OCI-LY7 (cell line): Measurements from ENCODE around the gene MRRF. TPM values are rescaled to one million over a fixed set of nuclear protein-coding genes. Genes with fewer than 3 reads are reported as not detected.
"Not testable (repeated sequence)": the region's sequence is repeated elsewhere in the genome, so short reads cannot be mapped to it uniquely, and the experiment has no call there.

Experiments used
- BruUV-seq: library from RNA; stranded (reverse); fragments of 400-500 nt; replicated peaks from 2 replicates; lab custom pipeline; 2021; lab: Mats Ljungman, UMichigan
- CTCF ChIA-PET: fragments of 300-600 bp; sonication (Branson Sonifier 250); formaldehyde crosslinking; loops from one replicate; lab custom pipeline; 2022; ENCODE audit warnings: antibody characterized with exemption; ENCODE audit not compliant: unreplicated experiment; lab: Charles Lee
- POLR2A ChIA-PET: fragments of 300-600 bp; sonication (Branson Sonifier 250); formaldehyde crosslinking; loops from one replicate; lab custom pipeline; 2022; ENCODE audit warnings: antibody characterized with exemption; lab: Charles Lee
- DNase-seq: peaks from one replicate; pipeline ENCODE4 v3.0.0-alpha.2; 2015; ENCODE audit warnings: low spot score
- H2AFZ ChIP-seq: fragments of 200-600 bp; sonication (generic), shearing (Covaris generic); 2 replicates; pipeline ENCODE4 v1.6.1; 2014; ENCODE audit warnings: mild to moderate bottlenecking, antibody characterized with exemption, low read length, moderate library complexity
- H3K27ac ChIP-seq: fragments of 200-600 bp; sonication (generic); 2 replicates; pipeline ENCODE4 v1.5.1; 2014; ENCODE audit warnings: mixed run types, low read depth, mild to moderate bottlenecking, moderate library complexity, low read length, inconsistent platforms; ENCODE audit not compliant: poor library complexity, severe bottlenecking
- H3K36me3 ChIP-seq: fragments of 200-600 bp; sonication (generic); 2 replicates; pipeline ENCODE4 v1.6.1; 2014; ENCODE audit warnings: mild to moderate bottlenecking, antibody characterized with exemption, low read length, moderate library complexity, mixed read lengths; ENCODE audit not compliant: insufficient read depth
- H3K4me1 ChIP-seq: fragments of 200-600 bp; sonication (generic); 2 replicates; pipeline ENCODE4 v1.5.1; 2014; ENCODE audit warnings: mild to moderate bottlenecking, low read length; ENCODE audit not compliant: insufficient read depth, poor library complexity, severe bottlenecking
- H3K4me2 ChIP-seq: fragments of 200-600 bp; sonication (generic); 2 replicates; pipeline ENCODE4 v1.6.1; 2014; ENCODE audit warnings: mild to moderate bottlenecking, low read length
- H3K4me3 ChIP-seq: fragments of 200-600 bp; sonication (generic); 2 replicates; pipeline ENCODE4 v1.5.1; 2014; ENCODE audit warnings: mild to moderate bottlenecking, low read depth, low read length; ENCODE audit not compliant: poor library complexity, severe bottlenecking
- H3K79me2 ChIP-seq: fragments of 200-600 bp; sonication (generic); 2 replicates; pipeline ENCODE4 v1.6.1; 2016; ENCODE audit warnings: low read depth, mild to moderate bottlenecking, low read length, moderate library complexity, mixed read lengths; ENCODE audit not compliant: insufficient read depth
- H3K9me2 ChIP-seq: fragments of 200-600 bp; sonication (generic); 2 replicates; pipeline ENCODE4 v1.6.1; 2016; ENCODE audit warnings: mild to moderate bottlenecking, low read length, mixed read lengths; ENCODE audit not compliant: insufficient read depth
- H3K9me3 ChIP-seq: fragments of 200-600 bp; sonication (generic); 2 replicates; pipeline ENCODE4 v1.6.1; 2014; ENCODE audit warnings: mild to moderate bottlenecking, mixed run types, low read length, mixed read lengths
- H4K20me1 ChIP-seq: fragments of 200-600 bp; sonication (generic); 2 replicates; pipeline ENCODE4 v1.6.1; 2014; ENCODE audit warnings: mild to moderate bottlenecking, antibody characterized with exemption, low read length, moderate library complexity, mixed read lengths; ENCODE audit not compliant: insufficient read depth
- EZH2phosphoT487 ChIP-seq: fragments of 200-600 bp; sonication (generic); IDR thresholded peaks from 2 replicates; pipeline ENCODE4 v1.6.1; 2018; ENCODE audit warnings: low read depth, borderline replicate concordance, mild to moderate bottlenecking, mixed run types, antibody characterized with exemption, low read length, moderate library complexity, mixed read lengths
- intact Hi-C: fragments of 100-400 bp; cut with micrococcal nuclease; formaldehyde crosslinking; loops from one replicate; pipeline ENCODE4 v1.10.0; 2022; ENCODE audit not compliant: unreplicated experiment
- total RNA-seq, 2 experiments: library from RNA; depleted of rRNA in 1 of 2; stranded (reverse); fragments of >200 nt in 1 of 2; shearing (Covaris generic) in 1 of 2; gene quantifications; 2 replicates each; pipeline ENCODE4 v1.2.3, GENCODE V29; 2014 to 2022
- TF ChIP-seq, protein P1 (sequence below): fragments of 200-600 bp; sonication (generic); conservative IDR thresholded peaks from 2 replicates; pipeline ENCODE4 v1.5.1; 2014; ENCODE audit warnings: mild to moderate bottlenecking, antibody characterized with exemption, low read length, moderate library complexity, mixed read lengths

The MRRF gene
- total RNA-seq, 2 experiments from 2014 or later: 46.1 to 53.2 TPM

DNA sequence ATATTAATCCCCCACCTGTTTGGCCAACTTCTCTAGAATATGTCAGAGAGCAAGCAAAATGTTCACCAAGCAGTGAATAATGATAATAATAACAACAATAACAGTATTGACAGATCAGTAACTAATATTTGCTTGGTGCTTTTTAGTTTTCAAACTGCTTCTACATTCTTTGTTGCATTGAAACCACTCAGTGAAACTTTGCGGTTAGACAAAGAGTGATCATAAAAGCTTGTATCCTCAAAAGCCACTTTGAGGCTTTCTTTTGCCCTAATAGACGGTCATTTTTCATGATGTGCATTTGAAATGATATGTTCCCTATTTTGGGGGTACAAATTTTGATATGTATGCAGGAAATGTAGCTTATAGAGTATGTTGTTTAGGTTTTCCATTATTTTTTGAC, 62.5 kb downstream of the MRRF start:
- intact Hi-C loops: no loop called here
- Histone ChIP-seq H3K79me2 (no peaks in the 10 kb centered on the region), H2AFZ (no peak overlapping the region), H4K20me1 (no peaks in the 10 kb centered on the region), H3K9me2 (no peaks in the 10 kb centered on the region), H3K27ac (no peak overlapping the region), H3K4me2 (no peak overlapping the region), H3K4me1 (no peaks in the 10 kb centered on the region), H3K36me3 (peaks cover 39% of the 10 kb centered on the region), H3K9me3 (no peaks in the 10 kb centered on the region), H3K4me3 (no peak overlapping the region)
- BruUV-seq: no TSS peak
- DNase-seq: no peak
- CTCF ChIA-PET: no interaction called here
- POLR2A ChIA-PET: no interaction called here
- no peak for TF ChIP-seq EZH2phosphoT487
- TF ChIP-seq, protein P1, sequence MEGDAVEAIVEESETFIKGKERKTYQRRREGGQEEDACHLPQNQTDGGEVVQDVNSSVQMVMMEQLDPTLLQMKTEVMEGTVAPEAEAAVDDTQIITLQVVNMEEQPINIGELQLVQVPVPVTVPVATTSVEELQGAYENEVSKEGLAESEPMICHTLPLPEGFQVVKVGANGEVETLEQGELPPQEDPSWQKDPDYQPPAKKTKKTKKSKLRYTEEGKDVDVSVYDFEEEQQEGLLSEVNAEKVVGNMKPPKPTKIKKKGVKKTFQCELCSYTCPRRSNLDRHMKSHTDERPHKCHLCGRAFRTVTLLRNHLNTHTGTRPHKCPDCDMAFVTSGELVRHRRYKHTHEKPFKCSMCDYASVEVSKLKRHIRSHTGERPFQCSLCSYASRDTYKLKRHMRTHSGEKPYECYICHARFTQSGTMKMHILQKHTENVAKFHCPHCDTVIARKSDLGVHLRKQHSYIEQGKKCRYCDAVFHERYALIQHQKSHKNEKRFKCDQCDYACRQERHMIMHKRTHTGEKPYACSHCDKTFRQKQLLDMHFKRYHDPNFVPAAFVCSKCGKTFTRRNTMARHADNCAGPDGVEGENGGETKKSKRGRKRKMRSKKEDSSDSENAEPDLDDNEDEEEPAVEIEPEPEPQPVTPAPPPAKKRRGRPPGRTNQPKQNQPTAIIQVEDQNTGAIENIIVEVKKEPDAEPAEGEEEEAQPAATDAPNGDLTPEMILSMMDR: no peak

DNA sequence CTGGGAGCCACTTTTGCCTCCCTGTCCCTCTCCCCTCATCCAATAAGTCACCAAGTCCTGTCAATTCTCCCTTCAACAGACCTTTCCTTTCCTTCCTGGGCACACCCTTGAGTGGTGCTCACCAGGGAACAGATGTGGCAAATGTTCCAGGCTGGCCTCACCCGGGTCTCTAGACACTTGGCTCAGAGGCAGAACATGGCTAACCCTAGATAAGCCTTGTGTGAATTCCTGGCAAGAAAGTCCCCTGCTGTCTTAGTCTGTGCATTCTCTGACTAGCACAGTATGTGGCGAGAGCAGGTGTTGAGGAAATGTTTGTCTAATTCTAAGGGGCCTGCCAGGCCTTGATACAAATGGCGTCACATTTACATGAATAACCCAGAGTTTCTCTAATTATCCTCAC, 64.9 kb downstream of the MRRF start:
- no peaks in the 10 kb centered on the region for H3K9me2 ChIP-seq
- TF ChIP-seq, protein P1: no peak
- no peak for TF ChIP-seq EZH2phosphoT487
- H3K27ac ChIP-seq: no peak overlapping the region
- H3K4me1 ChIP-seq: no peaks in the 10 kb centered on the region
- H3K9me3 ChIP-seq: no peaks in the 10 kb centered on the region
- H3K4me3 ChIP-seq: no peak overlapping the region
- H3K79me2 ChIP-seq: no peaks in the 10 kb centered on the region
- H2AFZ ChIP-seq: no peak overlapping the region
- DNase-seq: no peak
- intact Hi-C loops: no loop called here
- no TSS peak for BruUV-seq
- no peaks in the 10 kb centered on the region for H4K20me1 ChIP-seq
- ChIA-PET POLR2A (no interaction called here), CTCF (no interaction called here)
- no peak overlapping the region for H3K4me2 ChIP-seq
- peaks cover 15% of the 10 kb centered on the region; the same call in 1 of the 2 replicates for H3K36me3 ChIP-seq

DNA sequence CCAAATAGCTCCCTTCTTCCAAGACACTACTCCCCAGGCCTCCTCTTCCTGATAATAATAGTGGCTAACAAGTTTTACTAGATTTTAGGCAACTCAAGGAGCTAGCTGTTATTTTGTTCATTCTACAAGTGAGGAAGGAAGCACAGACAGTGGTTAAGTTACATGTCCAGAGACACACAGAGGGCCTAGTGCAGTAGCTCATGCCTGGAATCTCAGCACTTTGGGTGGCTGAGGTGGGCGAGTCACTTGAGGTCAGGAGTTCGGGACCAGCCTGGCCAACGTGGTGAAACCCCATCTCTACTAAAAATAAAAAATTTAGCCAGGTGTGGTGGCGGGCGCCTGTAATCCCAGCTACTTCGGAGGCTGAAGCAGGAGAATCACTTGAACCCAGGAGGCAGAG, 65.8 kb downstream of the MRRF start:
- H3K9me3 ChIP-seq, intact Hi-C loops, CTCF ChIA-PET: not testable (repeated sequence)

More for the DNA sequence above, 65.8 kb downstream of the MRRF start:
- H3K27ac ChIP-seq, H3K9me2 ChIP-seq, H4K20me1 ChIP-seq, DNase-seq, H3K4me1 ChIP-seq, H3K4me2 ChIP-seq, BruUV-seq, H3K36me3 ChIP-seq, H3K79me2 ChIP-seq, H2AFZ ChIP-seq, H3K4me3 ChIP-seq: not testable (repeated sequence)
- POLR2A ChIA-PET: interaction anchor here (1.2 kb wide), 1 partner anchor 14 kb away, joined by 3 read pairs; no protein-coding TSS in a partner anchor
